ENCODE results near the gene G6PD. TPM values are rescaled to one million over a fixed set of nuclear protein-coding genes. Genes with fewer than 3 reads are reported as not detected.

G6PD gene
- total RNA-seq, 1 experiment from 2014 or later, result 52.7 TPM

GRCh38 chrX:154483325-154483724 lies 63.3 kb downstream of the G6PD start:
- Histone ChIP-seq H3K27ac (no peak overlapping the region), H3K4me1 (replicated peaks) (peaks cover 29% of the 10 kb centered on the region), H3K9me3 (replicated peaks) (no peaks in the 10 kb centered on the region), H3K27me3 (replicated peaks) (no peaks in the 10 kb centered on the region), H3K4me3 (no peak overlapping the region), H3K36me3 (peaks cover 35% of the 10 kb centered on the region)
- no peak for DNase-seq (ENCODE audit: low read depth in 1 of 2, low spot score in 2 of 2)

DNA sequence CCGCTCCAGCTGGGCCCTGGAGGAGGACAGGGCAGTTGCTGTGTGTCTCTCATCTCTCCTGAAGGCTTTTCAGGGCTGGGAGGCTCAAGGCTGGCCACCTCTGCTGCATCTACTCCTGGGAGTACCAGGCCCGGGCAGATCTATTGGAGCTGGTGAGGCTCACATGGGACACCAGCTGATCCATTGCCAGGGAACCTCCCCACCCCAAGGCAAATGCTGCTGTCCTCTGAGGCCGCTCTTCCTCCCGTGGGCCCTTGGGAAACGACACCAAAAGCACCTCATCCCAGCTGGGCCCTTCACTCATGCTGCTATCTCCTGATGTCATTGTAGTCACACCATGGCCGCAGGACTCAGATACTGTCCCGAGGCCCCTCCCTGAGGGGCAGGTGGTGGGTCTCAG lies 63.9 kb downstream of the G6PD start:
- no peak overlapping the region for H3K4me3 ChIP-seq
- H3K27me3 ChIP-seq (replicated peaks), result no peaks in the 10 kb centered on the region
- peaks cover 32% of the 10 kb centered on the region for H3K4me1 ChIP-seq (replicated peaks)
- H3K9me3 ChIP-seq (replicated peaks), result no peaks in the 10 kb centered on the region
- H3K27ac ChIP-seq, result no peak overlapping the region
- no peak for DNase-seq (ENCODE audit: low read depth in 1 of 2, low spot score in 2 of 2)
- H3K36me3 ChIP-seq, result peaks cover 34% of the 10 kb centered on the region

DNA sequence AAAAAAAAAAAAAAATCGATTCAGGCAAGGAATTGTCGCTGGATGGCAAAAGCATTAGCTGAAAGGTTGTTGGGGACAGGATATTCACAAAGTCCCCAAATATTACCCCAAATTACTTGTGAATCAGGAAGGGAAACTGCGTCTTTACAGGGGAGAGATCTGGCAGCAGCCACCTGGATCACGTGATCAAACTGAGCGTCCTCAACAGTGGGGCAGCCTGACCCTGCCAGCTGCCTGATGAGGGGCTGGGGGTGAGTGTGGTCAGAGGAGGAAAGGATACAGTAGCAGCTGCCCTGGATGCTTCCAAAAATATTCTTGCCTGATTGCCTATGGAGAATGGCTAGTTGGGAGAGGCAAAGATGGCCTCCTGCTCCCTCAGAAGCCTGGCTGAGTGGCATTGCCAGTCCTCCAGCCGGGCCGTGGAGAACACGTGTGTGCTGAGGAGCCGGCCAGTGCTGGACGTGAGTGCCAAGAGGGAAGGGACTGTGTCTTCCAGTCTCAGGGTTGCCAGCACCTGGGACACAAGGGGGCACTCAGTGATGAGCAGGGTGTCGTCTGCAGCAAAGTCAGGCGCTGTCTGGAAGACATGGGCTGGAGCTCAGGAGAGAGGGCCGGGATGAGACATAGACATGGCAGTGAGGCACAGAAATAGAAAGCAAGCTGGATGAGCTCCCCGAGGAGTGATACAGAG lies 64.6 kb downstream of the G6PD start:
- H3K4me3 ChIP-seq, result no peak overlapping the region
- H3K27ac ChIP-seq, result no peak overlapping the region
- DNase-seq (ENCODE audit: low read depth in 1 of 2, low spot score in 2 of 2), result no peak
- H3K27me3 ChIP-seq (replicated peaks), result no peaks in the 10 kb centered on the region
- no peaks in the 10 kb centered on the region for H3K9me3 ChIP-seq (replicated peaks)
- peaks cover 28% of the 10 kb centered on the region for H3K36me3 ChIP-seq
- peaks cover 31% of the 10 kb centered on the region for H3K4me1 ChIP-seq (replicated peaks)

Other genes with a start within 250 kb of the G6PD start
- gene FLNA, start 172.2 kb downstream of the G6PD start, total RNA-seq (2014; rRNA removed; shearing (Covaris generic)), result 918 and 1,686 TPM in 2 replicates
- 17.7 and 42.3 TPM in 2 replicates for gene EMD, start 167.6 kb downstream of the G6PD start, total RNA-seq (2014; rRNA removed; shearing (Covaris generic))
- 1,843 and 4,201 TPM in 2 replicates for gene RPL10, start 148.5 kb downstream of the G6PD start, total RNA-seq (2014; rRNA removed; shearing (Covaris generic))
- gene DNASE1L1, start 137.6 kb downstream of the G6PD start, total RNA-seq (2014; rRNA removed; shearing (Covaris generic)), result 30.9 and 41.8 TPM in 2 replicates
- gene TAFAZZIN, start 135.3 kb downstream of the G6PD start, total RNA-seq (2014; rRNA removed; shearing (Covaris generic)), result 11.3 and 17.7 TPM in 2 replicates
- gene ATP6AP1, start 118.2 kb downstream of the G6PD start, total RNA-seq (2014; rRNA removed; shearing (Covaris generic)), result 62.4 and 67.8 TPM in 2 replicates
- gene GDI1, start 109.7 kb downstream of the G6PD start, total RNA-seq (2014; rRNA removed; shearing (Covaris generic)), result 178 and 208 TPM in 2 replicates
- 54.3 and 70.5 TPM in 2 replicates for gene FAM50A, start 102.7 kb downstream of the G6PD start, total RNA-seq (2014; rRNA removed; shearing (Covaris generic))
- gene PLXNA3, start 88.6 kb downstream of the G6PD start, total RNA-seq (2014; rRNA removed; shearing (Covaris generic)), result 0.32 and 0.47 TPM in 2 replicates
- gene LAGE3, start 67.6 kb downstream of the G6PD start, total RNA-seq (2014; rRNA removed; shearing (Covaris generic)), result 42.5 and 47.7 TPM in 2 replicates
- gene UBL4A, start 60.2 kb downstream of the G6PD start, total RNA-seq (2014; rRNA removed; shearing (Covaris generic)), result 23.7 and 39.1 TPM in 2 replicates
- 10.1 and 19.9 TPM in 2 replicates for gene SLC10A3, start 56.2 kb downstream of the G6PD start, total RNA-seq (2014; rRNA removed; shearing (Covaris generic))
- 19.6 and 28.8 TPM in 2 replicates for gene FAM3A, start 30.6 kb downstream of the G6PD start, total RNA-seq (2014; rRNA removed; shearing (Covaris generic))
- gene IKBKG, start 774 bp upstream of the G6PD start, total RNA-seq (2014; rRNA removed; shearing (Covaris generic)), result 20.6 and 24.2 TPM in 2 replicates
- gene CTAG1A, start 38.3 kb upstream of the G6PD start, total RNA-seq (2014; rRNA removed; shearing (Covaris generic)), result not detected in 2 replicates
- not detected in 2 replicates for gene CTAG1B, start 72.4 kb upstream of the G6PD start, total RNA-seq (2014; rRNA removed; shearing (Covaris generic))
- gene CTAG2, start 106.7 kb upstream of the G6PD start, total RNA-seq (2014; rRNA removed; shearing (Covaris generic)), result not detected in 2 replicates
- gene GAB3, start 204.2 kb upstream of the G6PD start, total RNA-seq (2014; rRNA removed; shearing (Covaris generic)), result 0.95 and 0.97 TPM in 2 replicates
- gene DKC1, start 216.0 kb upstream of the G6PD start, total RNA-seq (2014; rRNA removed; shearing (Covaris generic)), result 48.1 and 54.9 TPM in 2 replicates

All from SJSA1 (cell line).